Breast epithelium (tissue), 4 donors: ENCODE data around the gene STT3A. TPM values are rescaled to one million over a fixed set of nuclear protein-coding genes. Genes with fewer than 3 reads are reported as not detected.

Source experiments
- DNase-seq, 2 donors: peaks; one replicate each; pipeline ENCODE4 v3.0.0-alpha.2; 2019; ENCODE audit warnings: low spot score in 2 of 2
- H3K27ac ChIP-seq, 2 donors: fragments of 200-600 bp; sonication (generic) in 1 of 2; one replicate each; pipeline ENCODE4 v1.5.1; 2016 to 2019; ENCODE audit warnings: mild to moderate bottlenecking in 1 of 2
- H3K27me3 ChIP-seq, 2 donors: fragments of 200-600 bp; sonication (generic) in 1 of 2; one replicate each; pipeline versions ENCODE4 v1.5.1 to v1.6.0; 2017 to 2019; ENCODE audit warnings: control low read depth in 1 of 2, mild to moderate bottlenecking in 1 of 2
- H3K36me3 ChIP-seq: fragments of 200-600 bp; one replicate; pipeline ENCODE4 v1.5.1; 2019
- H3K4me1 ChIP-seq, 2 donors: fragments of 200-600 bp; sonication (generic); one replicate each; pipeline ENCODE4 v1.5.1; 2016 to 2019; ENCODE audit warnings: control low read depth in 1 of 2
- H3K4me3 ChIP-seq, 3 donors: fragments of 200-600 bp; sonication (generic); 1 replicate in 2 of 3; 2 replicates in 1 of 3; pipeline ENCODE4 v1.5.1; 2016 to 2019; ENCODE audit warnings: mild to moderate bottlenecking in 3 of 3, moderate library complexity in 2 of 3
- H3K9me3 ChIP-seq, 2 donors: fragments of 200-600 bp; sonication (generic) in 1 of 2; one replicate each; pipeline ENCODE4 v1.5.1; 2016 to 2019; ENCODE audit warnings: control low read depth in 1 of 2
- CTCF ChIP-seq, 3 donors: fragments of 450-650 bp; IDR thresholded peaks; one replicate each; pipeline ENCODE4 v1.5.1; 2016 to 2017; ENCODE audit warnings: antibody characterized with exemption in 3 of 3, mild to moderate bottlenecking in 3 of 3, moderate library complexity in 3 of 3
- POLR2A ChIP-seq: fragments of 450-650 bp; IDR thresholded peaks from one replicate; pipeline ENCODE4 v1.6.1; 2016; ENCODE audit warnings: antibody characterized with exemption, mild to moderate bottlenecking, moderate library complexity
- POLR2AphosphoS5 ChIP-seq, 3 donors: sonication (generic); formaldehyde crosslinking; IDR thresholded peaks; one replicate each; pipeline ENCODE4 v1.6.1; 2017; ENCODE audit warnings: antibody characterized with exemption in 3 of 3
- intact Hi-C: fragments of 100-400 bp; cut with DNase I; formaldehyde crosslinking; loops from one replicate; pipeline ENCODE4 v1.15.1; 2023; ENCODE audit warnings: low total_unique reads
- total RNA-seq, 3 donors: library from RNA; depleted of rRNA; stranded (reverse); fragments of >200 nt; gene quantifications; one replicate each; pipeline ENCODE4 v1.1.0, GENCODE V29; 2016

The STT3A gene
- 100 to 1,000 TPM in 1 of 3 donors, 10 to 100 TPM in 2; 70.2 to 105 (median 96.0) TPM for total RNA-seq

- Histone ChIP-seq H3K36me3 (no peaks in the 10 kb centered on the region), H3K9me3 (no peaks in the 10 kb centered on the region), H3K4me3 (peak within 1 kb of the TSS; percentile 86 to 94 (median 91)), H3K27ac (peak within 1 kb of the TSS; percentile 98 to 99), H3K27me3 (no peaks in the 10 kb centered on the region), H3K4me1 (peaks cover 0 to 8% of the 10 kb centered on the region in 2 donors)
- peak; percentile 99 to 100 for DNase-seq
- intact Hi-C loops, result no loop called here
- TF ChIP-seq POLR2AphosphoS5 (IDR thresholded peaks at IDR 0.05) (peak; percentile 92 to 98 (median 97)), CTCF (IDR thresholded peaks at IDR 0.05) (no peak), POLR2A (peak; percentile 79)
Measured at GRCh38 chr11:125592305-125593113, at the start of gene STT3A. STT3A (plus strand) TSS chr11:125592852; CDS start chr11:125595916, 3,064 bp downstream.

GRCh38 chr11:125550780-125551179 is 41.9 kb upstream of the STT3A start:
- no peak for TF ChIP-seq POLR2A
- TF ChIP-seq CTCF (IDR thresholded peaks at IDR 0.05), result no peak
- no peak for TF ChIP-seq POLR2AphosphoS5 (IDR thresholded peaks at IDR 0.05)
- Histone ChIP-seq H3K4me3 (no peak overlapping the region), H3K27me3 (no peaks in the 10 kb centered on the region), H3K27ac (no peak overlapping the region), H3K36me3 (no peaks in the 10 kb centered on the region), H3K4me1 (no peaks in the 10 kb centered on the region), H3K9me3 (peaks cover 30 to 33% of the 10 kb centered on the region in 2 donors)
- DNase-seq, result no peak
- intact Hi-C loops, result no loop called here

- intact Hi-C loops, result no loop called here
- H3K27ac ChIP-seq, result no peak overlapping the region
- TF ChIP-seq CTCF (IDR thresholded peaks at IDR 0.05) (no peak), POLR2AphosphoS5 (IDR thresholded peaks at IDR 0.05) (no peak), POLR2A (no peak)
Measured at GRCh38 chr11:125551835-125552342, 40.8 kb upstream of the STT3A start.

GRCh38 chr11:125552927-125553326 is 39.7 kb upstream of the STT3A start:
- H3K27me3 ChIP-seq, result no peaks in the 10 kb centered on the region
- DNase-seq, result no peak
- H3K4me1 ChIP-seq, result no peaks in the 10 kb centered on the region
- H3K36me3 ChIP-seq, result no peaks in the 10 kb centered on the region
- TF ChIP-seq POLR2AphosphoS5 (IDR thresholded peaks at IDR 0.05), result no peak
- no peak for TF ChIP-seq CTCF (IDR thresholded peaks at IDR 0.05)
- TF ChIP-seq POLR2A, result no peak
- H3K9me3 ChIP-seq, result peaks cover 30 to 33% of the 10 kb centered on the region in 2 donors
- H3K27ac ChIP-seq, result no peak overlapping the region
- intact Hi-C loops, result no loop called here
- no peak overlapping the region for H3K4me3 ChIP-seq

More at GRCh38 chr11:125551835-125552342, 40.8 kb upstream of the STT3A start:
- Histone ChIP-seq H3K36me3 (no peaks in the 10 kb centered on the region), H3K4me1 (no peaks in the 10 kb centered on the region), H3K9me3 (peaks cover 30 to 33% of the 10 kb centered on the region in 2 donors), H3K4me3 (no peak overlapping the region), H3K27me3 (no peaks in the 10 kb centered on the region)
- DNase-seq, result no peak

- no peak for DNase-seq
Measured at GRCh38 chr11:125553357-125553756, 39.3 kb upstream of the STT3A start.

More at GRCh38 chr11:125553357-125553756, 39.3 kb upstream of the STT3A start:
- Histone ChIP-seq H3K27me3 (no peaks in the 10 kb centered on the region), H3K9me3 (peaks cover 30 to 33% of the 10 kb centered on the region in 2 donors), H3K4me3 (no peak overlapping the region), H3K27ac (no peak overlapping the region), H3K36me3 (no peaks in the 10 kb centered on the region), H3K4me1 (no peaks in the 10 kb centered on the region)
- TF ChIP-seq POLR2AphosphoS5 (IDR thresholded peaks at IDR 0.05) (no peak), POLR2A (no peak), CTCF (IDR thresholded peaks at IDR 0.05) (no peak)
- intact Hi-C loops, result no loop called here
